HG02798 (cell line): Measurements from ENCODE around the gene SPTB.
A peak's percentile ranks its signal among the peaks of the same experiment; 100 is the strongest.
"Not testable (repeated sequence)": the region's sequence is repeated elsewhere in the genome, so short reads cannot be mapped to it uniquely, and the experiment has no call there.

Experiments used
- ATAC-seq: cut with Tn5 transposase; IDR thresholded peaks from one replicate; pipeline ENCODE4 v1.9.1; 2021; ENCODE audit warnings: mild to moderate bottlenecking; ENCODE audit not compliant: unreplicated experiment, poor library complexity

Gene SPTB

GRCh38 chr14:64825006-64825405 is 54.7 kb downstream of the SPTB start:
- ATAC-seq = no peak

- no peak for ATAC-seq
These were observed 55.2 kb downstream of the SPTB start for GRCh38 chr14:64824471-64824870.

- ATAC-seq = peak; percentile 78
These were observed 56.3 kb downstream of the SPTB start for GRCh38 chr14:64823305-64823861.

- no peak for ATAC-seq
These were observed 58.1 kb downstream of the SPTB start for GRCh38 chr14:64821651-64822050.

- ATAC-seq = no peak
These were observed 61.6 kb downstream of the SPTB start for GRCh38 chr14:64818151-64818550.

GRCh38 chr14:64817631-64818030 is 62.1 kb downstream of the SPTB start:
- ATAC-seq = no peak

DNA sequence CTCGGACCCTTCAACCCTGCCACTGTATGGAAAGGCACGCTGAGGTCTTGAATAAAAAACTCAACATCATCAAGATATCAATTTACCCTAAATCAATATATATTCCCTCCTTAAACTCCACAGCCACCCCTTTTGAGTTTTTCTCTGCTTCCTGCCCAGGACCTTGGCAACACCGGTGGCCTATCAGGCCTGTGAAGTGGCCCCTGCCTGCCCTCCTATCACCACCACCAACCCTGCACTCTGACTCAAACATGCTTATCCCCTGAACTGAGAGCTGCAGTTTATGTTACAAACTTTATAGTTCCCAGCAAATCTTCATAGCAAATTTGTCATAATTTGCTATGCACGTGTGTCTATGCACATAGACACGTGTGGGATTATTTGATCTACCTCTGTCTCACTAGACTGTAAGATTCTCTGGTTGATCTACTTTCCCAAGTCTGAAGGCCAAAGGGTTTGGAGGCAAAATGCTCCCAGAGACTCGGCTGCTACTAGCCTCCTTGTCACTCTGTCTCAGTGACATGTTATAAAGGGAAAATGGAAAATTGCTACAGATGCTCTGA is 63.4 kb downstream of the SPTB start:
- no peak for ATAC-seq

GRCh38 chr14:64815257-64815656 is 64.5 kb downstream of the SPTB start:
- no peak for ATAC-seq

GRCh38 chr14:64812412-64812811 is 67.3 kb downstream of the SPTB start:
- peak; percentile 63 for ATAC-seq

GRCh38 chr14:64811676-64812075 is 68.0 kb downstream of the SPTB start:
- no peak for ATAC-seq

DNA sequence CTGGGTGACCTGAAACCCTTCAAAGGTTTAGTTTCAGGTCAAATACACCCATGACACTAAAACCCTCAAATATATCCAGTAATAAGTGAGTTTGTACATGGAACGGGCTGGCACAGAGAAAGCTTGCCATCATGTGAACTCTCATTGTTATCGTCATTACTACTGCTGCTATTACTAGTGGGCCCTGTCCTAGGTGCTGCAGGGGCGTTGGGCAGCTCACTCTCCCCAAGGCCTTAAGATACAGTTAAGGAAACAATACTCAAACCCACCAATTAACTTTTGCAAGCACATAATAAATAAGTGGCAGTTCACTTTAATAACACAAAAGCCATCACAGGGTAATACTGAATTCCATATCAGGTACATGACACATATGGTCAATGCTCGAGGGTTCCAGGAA is 71.3 kb downstream of the SPTB start:
- ATAC-seq = no peak

- no peak for ATAC-seq
These were observed 72.2 kb downstream of the SPTB start for GRCh38 chr14:64807551-64807950.

DNA sequence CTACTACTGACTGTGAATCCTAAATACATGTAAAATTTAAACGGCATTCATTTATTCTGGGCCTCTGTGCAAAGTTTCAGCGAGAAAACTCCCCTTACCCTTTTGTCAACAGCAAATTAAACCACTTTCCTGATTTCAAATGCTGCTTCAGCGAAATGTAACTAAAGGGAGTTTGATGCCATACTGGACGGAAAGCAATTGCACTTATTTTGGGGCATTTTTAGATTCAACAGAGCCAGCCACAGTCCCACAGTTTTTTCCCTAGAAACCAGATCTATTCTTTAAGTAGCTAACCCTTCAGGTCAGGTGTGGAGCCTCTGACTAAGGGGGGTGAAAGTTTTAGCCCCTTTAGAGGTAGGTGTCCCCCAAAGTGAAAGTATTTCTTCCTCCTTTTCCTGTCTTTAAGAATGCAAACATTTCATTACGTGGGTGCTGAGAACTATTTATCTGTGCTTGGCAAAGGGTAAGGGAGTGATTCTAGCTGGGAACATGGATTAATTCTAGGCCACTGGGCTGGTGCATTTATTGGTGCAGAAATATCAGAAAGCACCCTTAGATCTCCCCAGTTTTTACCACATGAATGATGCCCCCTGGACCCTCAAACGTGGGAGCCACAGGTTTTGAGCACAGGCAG is 72.7 kb downstream of the SPTB start:
- ATAC-seq = no peak

DNA sequence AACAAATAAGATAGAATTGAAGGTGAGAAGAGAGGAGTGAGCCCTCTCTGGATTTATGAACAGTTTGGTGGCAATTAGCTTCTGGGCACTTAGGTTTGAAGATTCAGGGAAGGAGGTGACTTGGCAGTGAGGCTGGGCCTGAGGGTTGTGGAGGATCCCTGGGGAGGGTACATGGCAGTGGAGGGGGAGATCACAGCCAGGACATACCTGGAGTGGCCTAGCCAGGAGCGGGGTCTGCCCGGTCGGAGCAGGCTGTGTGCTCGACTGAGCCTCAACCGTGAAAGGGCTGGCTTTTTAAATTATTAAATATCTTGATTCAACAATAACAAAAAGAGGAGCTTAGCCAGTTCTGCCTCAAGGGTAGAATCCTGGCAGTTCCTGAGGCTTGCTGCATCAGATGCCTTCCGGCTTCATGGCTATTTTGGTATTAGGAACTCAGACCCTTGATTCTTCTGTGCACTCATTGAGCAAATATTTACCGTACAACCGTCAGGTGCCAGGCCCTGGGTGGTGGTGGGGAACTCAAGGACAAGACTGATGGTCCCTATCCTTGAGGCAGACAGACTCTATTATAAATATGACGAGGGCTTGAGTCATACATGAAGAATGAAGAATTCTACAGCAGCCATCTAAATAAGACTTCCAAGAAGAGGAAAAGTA is 73.4 kb downstream of the SPTB start:
- ATAC-seq = no peak

DNA sequence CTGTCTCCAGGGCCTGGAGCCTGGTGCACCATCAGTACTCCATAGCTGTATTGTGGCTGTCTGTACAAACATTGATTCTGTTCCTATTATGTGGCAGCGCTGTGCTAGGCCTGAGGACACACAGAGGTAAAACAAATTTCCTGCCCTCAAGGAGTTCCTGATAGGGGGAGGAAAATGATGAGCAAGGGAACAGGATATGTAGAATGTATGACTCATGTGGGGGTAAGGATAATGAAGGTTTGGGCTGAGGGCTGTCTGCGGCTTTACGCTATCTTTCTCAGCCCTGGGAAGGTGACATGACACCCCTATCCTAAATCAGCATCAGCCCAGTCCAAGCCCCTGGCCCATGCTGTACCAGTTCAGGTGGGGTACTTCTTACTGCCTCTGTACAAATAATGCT is 74.1 kb downstream of the SPTB start:
- not testable (repeated sequence) for ATAC-seq

DNA sequence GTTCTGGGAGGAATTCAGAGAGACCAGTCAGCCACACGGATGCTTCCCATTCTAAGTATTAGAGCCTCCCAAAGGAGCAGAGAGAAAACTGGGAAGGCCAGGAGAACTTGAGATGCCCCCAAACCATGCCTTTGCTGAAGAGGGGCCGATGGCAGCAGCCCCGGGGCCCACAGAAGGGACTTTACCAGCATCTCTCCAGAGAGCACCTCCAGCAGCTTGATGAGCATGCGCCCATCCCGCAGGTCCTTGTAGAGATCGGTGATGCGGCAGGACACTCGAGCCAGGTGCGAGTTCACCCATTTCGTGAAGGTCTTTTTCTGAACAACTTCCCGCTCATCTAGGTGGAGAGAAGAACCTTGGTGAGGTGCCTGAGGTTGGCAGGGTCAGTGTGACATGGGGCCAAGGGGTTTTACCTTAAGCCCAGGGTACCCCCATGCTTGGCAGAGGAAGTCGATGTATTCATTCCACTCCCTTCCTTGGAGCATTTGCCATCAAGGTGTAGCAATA is 74.9 kb downstream of the SPTB start:
- ATAC-seq = no peak

- no peak for ATAC-seq
These were observed 77.9 kb downstream of the SPTB start for GRCh38 chr14:64801800-64802199.

DNA sequence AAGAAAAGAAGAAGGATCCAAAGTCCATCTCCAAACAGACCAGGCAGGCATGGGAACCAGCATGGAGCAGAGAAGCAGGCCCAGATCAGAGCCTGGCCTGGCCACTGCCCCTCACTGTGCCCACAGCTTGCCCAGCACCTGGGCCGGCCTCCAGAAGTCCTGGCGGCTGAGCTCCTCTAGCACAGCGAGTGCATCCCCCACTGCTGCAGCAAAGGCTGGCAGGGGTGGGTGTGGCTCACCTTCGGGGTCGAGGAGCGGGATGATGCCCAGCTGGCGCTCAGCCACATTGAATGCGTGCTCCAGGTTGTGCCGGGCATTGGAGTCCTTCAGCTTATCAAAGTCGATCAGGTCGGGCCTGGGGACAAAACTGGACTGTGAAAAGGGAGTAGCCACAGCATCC is 78.7 kb downstream of the SPTB start:
- ATAC-seq = no peak

DNA sequence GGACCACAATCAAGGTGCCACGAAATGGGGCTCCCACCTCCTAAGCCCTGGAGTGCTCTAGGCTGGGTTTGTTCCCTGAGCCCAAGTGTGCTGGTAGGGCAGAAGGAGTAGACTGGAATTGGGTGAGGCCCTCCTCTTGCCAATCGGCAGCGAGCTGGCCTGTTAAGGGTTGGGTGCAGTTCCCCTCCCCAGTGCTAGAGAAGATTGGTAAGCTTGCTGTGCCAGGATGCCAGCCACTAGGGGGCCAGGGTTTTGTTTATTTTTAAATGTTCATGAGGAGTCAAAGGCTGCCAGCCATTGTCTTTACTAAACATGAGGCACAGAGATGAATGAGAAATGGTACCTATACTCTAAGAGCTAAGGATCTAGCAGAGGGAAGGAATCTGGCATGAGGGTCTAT is 79.7 kb downstream of the SPTB start:
- ATAC-seq = no peak

- no peak for ATAC-seq
These were observed 80.2 kb downstream of the SPTB start for GRCh38 chr14:64799555-64799954.

GRCh38 chr14:64796369-64796768 is 83.3 kb downstream of the SPTB start:
- ATAC-seq = no peak
